ENCODE measurements around the gene KAZN.

DNA sequence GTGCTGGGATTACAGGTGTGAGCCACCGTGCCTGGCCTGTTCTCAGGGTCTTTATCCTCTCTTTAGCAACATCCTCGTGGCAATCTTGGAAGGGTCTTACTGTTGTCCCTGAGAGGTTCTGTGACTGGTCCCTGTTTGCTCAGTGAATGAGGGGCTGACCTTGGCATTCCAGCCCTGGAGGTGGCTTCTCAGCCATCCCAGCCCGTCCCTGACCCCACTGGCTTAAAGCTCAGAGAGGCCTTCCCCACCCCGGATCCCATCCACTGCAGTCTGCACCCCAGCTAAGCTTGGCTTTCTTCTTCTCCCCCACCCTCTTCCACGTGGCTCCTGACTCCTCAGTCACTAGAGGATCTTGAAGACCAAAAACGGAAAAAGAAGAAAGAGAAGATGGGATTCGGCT, 466.8 kb downstream of the KAZN start:
- TF ChIP-seq, protein P1, sequence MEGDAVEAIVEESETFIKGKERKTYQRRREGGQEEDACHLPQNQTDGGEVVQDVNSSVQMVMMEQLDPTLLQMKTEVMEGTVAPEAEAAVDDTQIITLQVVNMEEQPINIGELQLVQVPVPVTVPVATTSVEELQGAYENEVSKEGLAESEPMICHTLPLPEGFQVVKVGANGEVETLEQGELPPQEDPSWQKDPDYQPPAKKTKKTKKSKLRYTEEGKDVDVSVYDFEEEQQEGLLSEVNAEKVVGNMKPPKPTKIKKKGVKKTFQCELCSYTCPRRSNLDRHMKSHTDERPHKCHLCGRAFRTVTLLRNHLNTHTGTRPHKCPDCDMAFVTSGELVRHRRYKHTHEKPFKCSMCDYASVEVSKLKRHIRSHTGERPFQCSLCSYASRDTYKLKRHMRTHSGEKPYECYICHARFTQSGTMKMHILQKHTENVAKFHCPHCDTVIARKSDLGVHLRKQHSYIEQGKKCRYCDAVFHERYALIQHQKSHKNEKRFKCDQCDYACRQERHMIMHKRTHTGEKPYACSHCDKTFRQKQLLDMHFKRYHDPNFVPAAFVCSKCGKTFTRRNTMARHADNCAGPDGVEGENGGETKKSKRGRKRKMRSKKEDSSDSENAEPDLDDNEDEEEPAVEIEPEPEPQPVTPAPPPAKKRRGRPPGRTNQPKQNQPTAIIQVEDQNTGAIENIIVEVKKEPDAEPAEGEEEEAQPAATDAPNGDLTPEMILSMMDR (conservative IDR thresholded peaks at IDR 0.05 in 1 of 2, IDR thresholded peaks at IDR 0.05 in 1 of 2; ENCODE audit: low read depth in 1 of 2, low read length in 2 of 2), result no peak
- no peak for TF ChIP-seq EZH2 (IDR thresholded peaks at IDR 0.05; ENCODE audit: low read length, missing control alignments)

Data from fibroblast of lung (primary cell).